ENCODE results near the gene GCK. TPM values are rescaled to one million over a fixed set of nuclear protein-coding genes. Genes with fewer than 3 reads are reported as not detected.

Gene GCK
- total and polyA plus RNA-seq, 2 experiments from 2014 or later: 1.7 to 2.5 TPM

DNA sequence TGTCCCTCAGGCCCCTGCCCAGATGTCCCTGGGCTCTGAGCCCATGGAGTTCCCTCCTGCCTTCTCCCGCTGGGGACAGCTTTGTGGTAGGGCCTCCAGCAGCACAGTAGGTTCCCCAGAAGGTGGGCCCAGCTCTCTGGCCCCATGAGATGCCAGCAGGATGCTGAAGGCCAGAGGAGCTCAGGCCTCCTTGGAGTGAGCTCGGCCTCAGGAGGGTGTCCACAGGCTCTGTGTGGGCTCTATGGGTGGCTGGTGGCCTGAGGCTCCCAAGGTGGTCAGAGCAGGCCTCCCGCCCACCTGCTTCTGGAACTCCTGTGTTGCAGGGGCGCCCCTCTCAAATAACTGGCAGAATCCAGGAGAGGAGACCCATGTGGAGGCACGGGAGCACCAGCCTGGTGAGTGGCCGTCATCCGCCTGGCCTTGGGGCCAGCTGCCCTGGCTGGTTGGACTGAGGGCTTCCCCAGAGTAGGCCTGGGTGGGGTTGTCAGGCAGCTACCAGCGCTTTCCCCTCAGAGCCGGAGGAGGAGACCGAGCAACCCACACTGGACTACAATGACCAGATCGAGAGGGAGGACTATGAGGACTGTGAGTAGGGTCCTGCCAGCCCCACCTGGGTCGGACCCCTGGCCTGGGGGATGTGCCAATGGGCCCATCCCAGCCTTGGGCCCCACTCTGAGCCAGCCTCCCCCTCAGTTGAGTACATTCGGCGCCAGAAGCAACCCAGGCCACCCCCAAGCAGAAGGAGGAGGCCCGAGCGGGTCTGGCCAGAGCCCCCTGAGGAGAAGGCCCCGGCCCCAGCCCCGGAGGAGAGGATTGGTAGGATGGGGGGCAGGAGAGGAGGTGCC lies 81.9 kb downstream of the GCK start:
- Histone ChIP-seq H3K4me1 (ENCODE audit: insufficient read depth) (peaks cover 14% of the 10 kb centered on the region), H3K4me3 (no peak overlapping the region), H2AFZ (no peak overlapping the region), H3K36me3 (replicated peaks; ENCODE audit: insufficient read depth, low read depth) (no peaks in the 10 kb centered on the region), H4K20me1 (ENCODE audit: insufficient read depth, poor library complexity, severe bottlenecking) (no peaks in the 10 kb centered on the region), H3K4me2 (no peak overlapping the region), H3K9me3 (ENCODE audit: low read depth) (no peaks in the 10 kb centered on the region), H3K27ac (no peak overlapping the region), H3K9me2 (replicated peaks; ENCODE audit: insufficient read depth) (no peaks in the 10 kb centered on the region), H3K79me2 (peaks cover 5% of the 10 kb centered on the region), H3K27me3 (peaks cover 8% of the 10 kb centered on the region)
- 93% methylated on average over 18 of the region's 18 CpGs for WGBS (ENCODE audit: low lambda C conversion rate, missing lambda C conversion rate)
- TF ChIP-seq, protein P1, sequence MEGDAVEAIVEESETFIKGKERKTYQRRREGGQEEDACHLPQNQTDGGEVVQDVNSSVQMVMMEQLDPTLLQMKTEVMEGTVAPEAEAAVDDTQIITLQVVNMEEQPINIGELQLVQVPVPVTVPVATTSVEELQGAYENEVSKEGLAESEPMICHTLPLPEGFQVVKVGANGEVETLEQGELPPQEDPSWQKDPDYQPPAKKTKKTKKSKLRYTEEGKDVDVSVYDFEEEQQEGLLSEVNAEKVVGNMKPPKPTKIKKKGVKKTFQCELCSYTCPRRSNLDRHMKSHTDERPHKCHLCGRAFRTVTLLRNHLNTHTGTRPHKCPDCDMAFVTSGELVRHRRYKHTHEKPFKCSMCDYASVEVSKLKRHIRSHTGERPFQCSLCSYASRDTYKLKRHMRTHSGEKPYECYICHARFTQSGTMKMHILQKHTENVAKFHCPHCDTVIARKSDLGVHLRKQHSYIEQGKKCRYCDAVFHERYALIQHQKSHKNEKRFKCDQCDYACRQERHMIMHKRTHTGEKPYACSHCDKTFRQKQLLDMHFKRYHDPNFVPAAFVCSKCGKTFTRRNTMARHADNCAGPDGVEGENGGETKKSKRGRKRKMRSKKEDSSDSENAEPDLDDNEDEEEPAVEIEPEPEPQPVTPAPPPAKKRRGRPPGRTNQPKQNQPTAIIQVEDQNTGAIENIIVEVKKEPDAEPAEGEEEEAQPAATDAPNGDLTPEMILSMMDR (IDR thresholded peaks at IDR 0.05; ENCODE audit: poor library complexity): no peak
- no peak for TF ChIP-seq EZH2 (IDR thresholded peaks at IDR 0.05; ENCODE audit: borderline replicate concordance)
- TF ChIP-seq EZH2phosphoT487 (IDR thresholded peaks at IDR 0.05; ENCODE audit: low read depth, severe bottlenecking, unreplicated experiment): no peak
- no peak for DNase-seq (ENCODE audit: low spot score)

DNA sequence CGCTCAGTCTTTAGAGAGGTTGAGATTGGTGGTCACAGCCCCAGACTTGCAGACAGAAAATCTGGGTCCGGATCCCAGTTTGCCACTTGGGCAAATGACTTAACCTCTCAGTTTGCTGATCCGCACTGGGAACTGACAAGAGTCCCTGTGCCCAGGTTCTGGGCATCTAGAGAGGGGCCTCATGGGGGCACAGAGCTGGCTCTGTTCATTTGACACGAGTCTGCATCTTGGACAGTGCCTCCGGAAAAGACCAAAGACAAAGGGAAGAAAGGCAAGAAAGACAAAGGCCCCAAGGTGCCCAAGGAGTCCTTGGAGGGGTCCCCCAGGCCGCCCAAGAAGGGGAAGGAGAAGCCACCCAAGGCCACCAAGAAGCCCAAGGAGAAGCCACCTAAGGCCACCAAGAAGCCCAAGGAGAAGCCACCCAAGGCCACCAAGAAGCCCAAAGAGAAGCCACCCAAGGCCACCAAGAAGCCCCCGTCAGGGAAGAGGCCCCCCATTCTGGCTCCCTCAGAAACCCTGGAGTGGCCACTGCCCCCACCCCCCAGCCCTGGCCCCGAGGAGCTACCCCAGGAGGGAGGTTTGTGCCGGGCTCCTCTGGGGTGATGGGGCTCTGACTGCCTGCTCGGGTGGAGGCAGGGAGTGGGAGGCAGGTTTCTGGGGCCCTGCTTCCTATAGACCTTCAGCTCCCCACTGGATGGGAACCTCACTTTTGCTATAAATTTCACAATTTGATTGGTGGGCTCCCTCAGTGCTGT lies 82.8 kb downstream of the GCK start:
- TF ChIP-seq EZH2 (IDR thresholded peaks at IDR 0.05; ENCODE audit: borderline replicate concordance) (no peak), EZH2phosphoT487 (IDR thresholded peaks at IDR 0.05; ENCODE audit: low read depth, severe bottlenecking, unreplicated experiment) (no peak)
- TF ChIP-seq, protein P1 (IDR thresholded peaks at IDR 0.05; ENCODE audit: poor library complexity): no peak
- Histone ChIP-seq H3K79me2 (peaks cover 5% of the 10 kb centered on the region), H3K27me3 (peaks cover 8% of the 10 kb centered on the region), H4K20me1 (ENCODE audit: insufficient read depth, poor library complexity, severe bottlenecking) (no peaks in the 10 kb centered on the region), H3K36me3 (replicated peaks; ENCODE audit: insufficient read depth, low read depth) (no peaks in the 10 kb centered on the region), H2AFZ (no peak overlapping the region), H3K9me3 (ENCODE audit: low read depth) (no peaks in the 10 kb centered on the region), H3K9me2 (replicated peaks; ENCODE audit: insufficient read depth) (no peaks in the 10 kb centered on the region), H3K4me2 (peak overlapping the region; percentile 91), H3K4me3 (no peak overlapping the region), H3K27ac (no peak overlapping the region), H3K4me1 (ENCODE audit: insufficient read depth) (peaks cover 14% of the 10 kb centered on the region)
- WGBS (ENCODE audit: low lambda C conversion rate, missing lambda C conversion rate): 95% methylated on average over 10 of the region's 10 CpGs
- no peak for DNase-seq (ENCODE audit: low spot score)

DNA sequence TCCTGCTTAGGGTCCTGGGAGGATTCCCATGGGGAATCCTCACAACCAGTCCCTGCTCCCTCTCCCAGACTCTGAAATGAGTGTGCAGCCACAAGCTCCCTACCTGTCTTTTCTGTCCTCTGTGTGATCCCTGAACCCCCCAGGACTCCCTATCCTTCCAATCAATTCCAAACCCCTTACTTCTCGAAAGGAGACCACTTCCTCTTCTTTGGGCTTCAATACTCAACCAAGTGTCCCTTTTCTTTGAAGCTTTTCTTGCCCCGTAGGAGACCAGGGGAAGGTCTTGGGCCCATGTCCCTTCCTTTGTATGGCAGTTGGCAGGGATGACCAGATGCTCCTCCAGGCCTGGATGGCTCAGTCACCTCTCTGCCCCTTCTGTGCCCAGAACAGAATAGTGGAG lies 83.4 kb downstream of the GCK start:
- no peaks in the 10 kb centered on the region for H3K36me3 ChIP-seq (replicated peaks; ENCODE audit: insufficient read depth, low read depth)
- H3K27ac ChIP-seq: peak overlapping the region; percentile 44
- H3K4me3 ChIP-seq: no peak overlapping the region
- peaks cover 5% of the 10 kb centered on the region for H3K79me2 ChIP-seq
- peak overlapping the region; percentile 91 for H3K4me2 ChIP-seq
- no peaks in the 10 kb centered on the region for H4K20me1 ChIP-seq (ENCODE audit: insufficient read depth, poor library complexity, severe bottlenecking)
- no peak for DNase-seq (ENCODE audit: low spot score)
- TF ChIP-seq EZH2 (IDR thresholded peaks at IDR 0.05; ENCODE audit: borderline replicate concordance) (no peak), EZH2phosphoT487 (IDR thresholded peaks at IDR 0.05; ENCODE audit: low read depth, severe bottlenecking, unreplicated experiment) (no peak)
- TF ChIP-seq, protein P1 (IDR thresholded peaks at IDR 0.05; ENCODE audit: poor library complexity): no peak
- WGBS (ENCODE audit: low lambda C conversion rate, missing lambda C conversion rate): 87% methylated on average over 2 of the region's 2 CpGs
- H3K9me3 ChIP-seq (ENCODE audit: low read depth): no peaks in the 10 kb centered on the region
- H3K4me1 ChIP-seq (ENCODE audit: insufficient read depth): peaks cover 14% of the 10 kb centered on the region
- peaks cover 8% of the 10 kb centered on the region for H3K27me3 ChIP-seq
- no peak overlapping the region for H2AFZ ChIP-seq
- no peaks in the 10 kb centered on the region for H3K9me2 ChIP-seq (replicated peaks; ENCODE audit: insufficient read depth)
